HG02642 (cell line): Measurements from ENCODE around the gene NHSL2.
A peak's percentile ranks its signal among the peaks of the same experiment; 100 is the strongest.

Experiments
- ATAC-seq: cut with Tn5 transposase; IDR thresholded peaks from one replicate; pipeline ENCODE4 v1.9.1; 2021; ENCODE audit warnings: mild to moderate bottlenecking; ENCODE audit not compliant: unreplicated experiment, poor library complexity

Gene NHSL2

GRCh38 chrX:72123471-72124185 is 213.0 kb downstream of the NHSL2 start:
- ATAC-seq = no peak

- ATAC-seq = no peak
Observed at GRCh38 chrX:72124540-72125201, 214.0 kb downstream of the NHSL2 start.

- no peak for ATAC-seq
Observed at GRCh38 chrX:72125331-72126047, 214.8 kb downstream of the NHSL2 start.

- ATAC-seq = no peak
Observed at GRCh38 chrX:72126048-72126415, 215.4 kb downstream of the NHSL2 start.

- peak; percentile 66 for ATAC-seq
Observed at GRCh38 chrX:72126539-72127140, 216.0 kb downstream of the NHSL2 start.

- no peak for ATAC-seq
Observed at GRCh38 chrX:72127332-72127731, 216.7 kb downstream of the NHSL2 start.

- ATAC-seq = no peak
Observed at GRCh38 chrX:72128183-72128834, 217.7 kb downstream of the NHSL2 start.

- no peak for ATAC-seq
Observed at GRCh38 chrX:72128881-72129280, 218.2 kb downstream of the NHSL2 start.

GRCh38 chrX:72129661-72130060 is 219.0 kb downstream of the NHSL2 start:
- no peak for ATAC-seq

GRCh38 chrX:72130156-72130761 is 219.6 kb downstream of the NHSL2 start:
- ATAC-seq = no peak

GRCh38 chrX:72130762-72131250 is 220.2 kb downstream of the NHSL2 start:
- no peak for ATAC-seq

- peak; percentile 67 for ATAC-seq
Observed at GRCh38 chrX:72131317-72132294, 221.0 kb downstream of the NHSL2 start, which contains the start of gene RTL5. RTL5 (minus strand) TSS chrX:72131915.

GRCh38 chrX:72132456-72132855 is 221.8 kb downstream of the NHSL2 start:
- no peak for ATAC-seq

- no peak for ATAC-seq
Observed at GRCh38 chrX:72133851-72134546, 223.4 kb downstream of the NHSL2 start.

- no peak for ATAC-seq
Observed at GRCh38 chrX:72137846-72138495, 227.3 kb downstream of the NHSL2 start.

- no peak for ATAC-seq
Observed at GRCh38 chrX:72139538-72139937, 228.9 kb downstream of the NHSL2 start.

GRCh38 chrX:72141372-72142004 is 230.8 kb downstream of the NHSL2 start:
- peak; percentile 72 for ATAC-seq
